ENCODE data around the gene CARD9.
"Not testable (repeated sequence)": the region's sequence is repeated elsewhere in the genome, so short reads cannot be mapped to it uniquely, and the experiment has no call there.

Gene CARD9

GRCh38 chr9:136364942-136365774, 8.3 kb downstream of the CARD9 start:
- DNase-seq: peak in 2 of 51 donors; percentile 22 to 30

DNA sequence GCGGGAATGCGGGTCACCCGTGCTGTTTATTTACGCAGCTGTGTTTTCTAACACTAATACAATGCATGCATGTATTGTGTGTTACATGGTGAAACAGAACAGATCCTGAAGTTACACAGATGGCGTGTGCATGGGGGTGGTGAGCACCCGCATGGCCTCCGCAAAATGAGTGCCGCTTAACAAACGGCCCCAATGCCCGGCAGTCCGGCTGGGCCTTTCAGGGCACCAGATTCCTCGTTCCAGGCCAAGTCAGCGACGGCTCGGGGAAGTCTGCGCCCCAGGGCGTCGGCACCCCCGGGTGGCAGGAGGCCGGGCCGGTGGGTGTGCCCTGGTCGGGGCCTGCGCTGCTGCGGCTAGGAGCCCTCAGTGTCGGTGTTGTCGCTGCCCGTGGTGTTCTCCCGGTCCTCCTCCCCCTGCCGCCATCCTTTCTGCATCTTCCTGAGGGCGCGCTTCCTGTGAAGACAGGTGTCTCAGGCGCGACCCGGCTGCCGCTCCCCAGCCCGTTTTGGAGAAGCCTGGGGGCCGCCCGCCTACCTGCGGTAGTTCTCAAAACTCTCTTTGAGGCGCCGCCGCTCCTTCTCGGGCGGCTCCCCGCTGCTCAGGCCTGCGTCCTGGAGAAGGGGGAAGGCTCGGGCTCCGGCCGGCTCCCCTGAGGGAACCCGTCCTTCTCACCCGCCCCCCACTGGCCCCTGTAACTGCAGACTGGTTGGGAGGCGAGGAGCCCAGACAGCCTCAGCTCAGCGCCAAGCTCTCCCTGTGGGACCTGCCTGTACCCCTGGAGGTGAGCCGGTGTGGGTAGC, 9.3 kb downstream of the CARD9 start:
- no peak for DNase-seq

- DNase-seq: peak; percentile 28 to 98 (median 90)
These were observed 10.1 kb downstream of the CARD9 start, which contains the start of gene DNLZ for GRCh38 chr9:136363106-136363948. Gene DNLZ (minus strand): TSS chr9:136363744. CDS start chr9:136363714, 30 bp downstream.

DNA sequence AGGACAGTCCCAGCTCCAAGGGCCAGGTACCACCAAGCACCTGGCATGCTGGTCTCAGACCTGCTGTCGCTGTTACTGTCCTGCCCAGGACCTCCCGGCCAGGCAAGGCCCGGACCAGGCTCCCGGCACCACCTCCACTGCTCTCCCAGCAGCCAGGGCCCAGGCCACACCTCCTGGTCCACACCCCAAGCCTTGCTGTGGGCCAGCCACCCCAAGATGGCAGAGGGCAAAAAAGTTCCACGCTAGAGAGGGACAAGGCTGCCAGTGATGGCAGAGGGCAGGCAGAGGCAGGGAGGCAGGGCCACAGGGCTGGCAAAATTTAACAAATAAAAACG, 11.1 kb downstream of the CARD9 start:
- no peak for DNase-seq

- no peak for DNase-seq
These were observed 11.6 kb downstream of the CARD9 start for GRCh38 chr9:136361754-136362449.

- DNase-seq: no peak
These were observed 12.3 kb downstream of the CARD9 start for GRCh38 chr9:136361047-136361753.

- DNase-seq: no peak
These were observed 13.4 kb downstream of the CARD9 start for GRCh38 chr9:136359774-136360718.

DNA sequence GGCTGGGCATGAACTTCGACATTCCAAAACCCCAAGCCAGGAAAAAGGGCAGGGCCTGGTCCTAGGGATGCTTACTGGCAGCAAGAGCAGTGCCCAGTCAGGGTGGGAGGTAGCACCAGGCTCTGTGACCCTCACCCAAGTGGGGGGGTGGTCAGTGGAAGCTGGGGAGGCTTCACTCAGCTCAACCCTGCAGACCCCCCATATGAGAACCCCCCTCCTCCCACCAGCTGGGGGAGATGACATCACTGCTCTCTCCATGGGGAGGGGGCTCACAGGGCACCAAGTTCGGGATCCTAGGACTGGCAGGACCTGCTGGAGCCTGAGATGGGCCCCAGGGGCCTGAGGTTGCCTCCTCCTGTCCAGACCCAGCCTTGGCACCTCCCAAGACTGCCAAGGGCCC, 14.6 kb downstream of the CARD9 start:
- DNase-seq: no peak

GRCh38 chr9:136358016-136358415, 15.5 kb downstream of the CARD9 start:
- no peak for DNase-seq

GRCh38 chr9:136357202-136357725, 16.2 kb downstream of the CARD9 start:
- no peak for DNase-seq

DNA sequence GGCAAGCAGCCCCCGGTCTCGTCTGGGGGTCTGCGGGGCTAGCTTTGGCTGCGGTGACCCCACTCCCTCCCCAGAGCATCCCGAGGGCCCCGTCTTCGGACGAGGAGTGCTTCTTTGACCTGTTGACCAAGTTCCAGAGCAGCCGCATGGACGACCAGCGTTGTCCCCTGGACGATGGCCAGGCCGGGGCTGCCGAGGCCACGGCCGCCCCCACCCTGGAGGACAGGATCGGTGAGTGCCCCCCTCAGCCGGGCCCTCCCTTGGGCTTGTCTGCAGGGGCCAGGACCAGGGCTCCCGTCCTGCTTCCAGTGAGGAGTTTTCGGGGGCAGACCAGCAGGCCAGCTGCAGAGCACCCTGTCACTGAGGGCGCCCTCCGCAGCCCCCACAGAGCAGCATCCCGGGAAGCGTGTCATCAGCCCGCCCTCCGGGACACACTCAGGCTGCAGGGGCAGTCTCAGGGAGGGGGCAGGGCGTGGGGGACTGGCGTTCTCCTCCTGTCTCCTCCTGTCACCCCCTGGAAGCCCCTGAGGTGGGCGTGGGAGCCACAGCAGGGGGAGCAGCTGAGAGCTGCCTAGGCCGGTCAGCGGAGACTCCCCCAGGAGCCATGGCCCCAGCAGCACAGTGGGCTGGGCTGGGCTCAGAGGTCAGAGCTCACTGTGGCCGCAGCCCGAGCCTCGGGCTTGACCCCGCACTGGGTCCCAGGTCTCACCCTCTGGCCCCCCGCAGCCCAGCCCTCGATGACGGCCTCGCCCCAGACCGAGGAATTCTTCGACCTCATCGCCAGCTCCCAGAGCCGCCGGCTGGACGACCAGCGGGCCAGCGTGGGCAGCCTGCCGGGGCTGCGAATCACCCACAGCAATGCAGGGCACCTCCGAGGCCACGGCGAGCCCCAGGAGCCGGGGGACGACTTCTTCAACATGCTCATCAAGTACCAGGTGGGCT, 17.6 kb downstream of the CARD9 start:
- no peak for DNase-seq

DNA sequence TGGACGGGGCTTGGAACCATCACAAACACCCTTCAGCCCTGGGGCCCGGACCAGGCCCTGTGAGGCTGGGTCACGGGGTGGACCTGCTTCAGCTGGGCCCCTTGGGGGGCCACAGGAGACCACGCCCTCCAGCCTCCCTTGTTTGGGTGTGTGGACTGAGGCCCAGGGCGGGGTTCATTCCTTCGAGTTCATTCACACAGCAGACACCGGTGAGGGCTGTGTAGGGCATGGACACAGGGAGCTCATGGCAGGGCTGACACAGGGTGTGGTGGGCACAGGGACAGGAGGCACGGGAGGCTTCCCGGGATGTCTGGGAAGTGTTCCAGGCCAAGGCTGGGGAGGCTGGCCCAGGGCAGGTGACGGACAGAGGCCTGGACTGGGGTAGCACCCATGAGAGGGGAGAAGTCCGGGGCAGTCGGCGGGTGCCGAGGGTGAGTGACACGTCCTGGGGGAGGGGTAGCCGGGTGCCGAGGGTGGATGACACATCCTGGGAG, 18.8 kb downstream of the CARD9 start:
- no peak for DNase-seq

- no peak for DNase-seq
These were observed 19.5 kb downstream of the CARD9 start for GRCh38 chr9:136353757-136354488.

- no peak for DNase-seq
These were observed 20.4 kb downstream of the CARD9 start for GRCh38 chr9:136353088-136353487.

DNA sequence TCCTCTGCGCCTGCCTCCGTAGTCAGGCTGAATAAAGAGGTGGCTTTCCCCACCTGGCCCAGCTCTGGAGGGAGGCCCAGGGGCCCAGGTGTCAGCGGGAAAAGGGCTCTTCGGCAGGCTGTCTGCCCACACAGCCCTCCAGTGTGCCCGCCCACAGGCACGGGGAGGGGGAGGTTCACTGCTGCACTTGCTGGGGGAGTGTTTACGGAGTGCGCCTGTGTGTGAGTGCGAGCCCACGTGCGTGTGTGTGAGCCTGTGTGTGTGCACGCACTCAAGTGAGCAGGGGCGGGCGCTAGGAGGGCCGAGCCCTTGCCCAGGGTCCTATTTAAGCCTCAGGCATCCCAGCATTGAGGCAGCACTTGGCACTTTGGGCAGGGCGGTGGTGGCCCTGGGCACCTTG, 20.8 kb downstream of the CARD9 start:
- no peak for DNase-seq

DNA sequence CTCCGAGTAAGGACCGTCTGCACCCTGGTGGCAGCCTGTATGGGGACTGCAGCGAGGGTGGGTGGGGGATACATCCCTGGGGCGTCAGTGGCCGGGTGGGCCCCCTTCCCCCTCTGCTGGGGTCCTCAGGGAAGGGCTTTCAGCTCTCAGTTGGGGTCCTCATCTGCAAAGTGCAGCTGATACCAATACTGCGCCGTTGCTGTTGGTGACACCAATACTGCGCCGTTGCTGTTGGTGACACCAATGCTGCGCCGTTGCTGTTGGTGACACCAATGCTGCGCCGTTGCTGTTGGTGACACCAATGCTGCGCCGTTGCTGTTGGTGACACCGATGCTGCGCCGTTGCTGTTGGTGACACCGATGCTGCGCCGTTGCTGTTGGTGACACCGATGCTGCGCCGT, 21.6 kb downstream of the CARD9 start:
- DNase-seq: not testable (repeated sequence)

DNA sequence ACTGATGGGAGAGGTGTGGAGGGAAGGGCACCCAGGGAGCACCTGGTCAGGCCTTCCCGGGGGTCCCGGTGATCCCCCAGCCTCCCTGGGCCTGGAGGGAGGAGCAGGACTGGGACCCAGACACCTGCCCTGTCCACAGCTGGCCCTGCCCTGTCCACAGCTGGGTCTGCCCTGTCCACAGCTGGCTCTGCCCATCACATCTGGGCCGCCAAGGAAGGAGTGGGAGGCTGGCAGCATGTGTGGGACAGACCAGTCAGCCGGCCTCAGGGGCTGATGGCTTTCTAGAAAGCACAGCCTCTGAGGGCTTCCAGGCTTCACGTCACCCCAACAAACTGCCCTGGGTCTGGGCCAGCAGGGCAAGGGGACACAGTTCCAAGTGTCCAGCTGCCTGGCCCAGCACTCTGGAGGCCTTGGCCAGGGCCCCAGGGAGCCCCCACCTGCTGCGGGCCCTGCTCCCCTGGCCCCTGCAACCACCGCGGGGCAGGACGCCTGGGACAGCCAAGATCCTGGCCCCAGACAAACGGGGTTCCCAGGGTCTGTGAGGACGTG, 22.1 kb downstream of the CARD9 start:
- peak in 3 of 51 donors; percentile 22 to 40 (median 38) for DNase-seq
